H4 (cell line): ENCODE data around the gene CHRNA3. TPM values are rescaled to one million over a fixed set of nuclear protein-coding genes. Genes with fewer than 3 reads are reported as not detected.
"Not testable (repeated sequence)": the region's sequence is repeated elsewhere in the genome, so short reads cannot be mapped to it uniquely, and the experiment has no call there.

Experiments used
- DNase-seq: peaks from one replicate; pipeline ENCODE4 v3.0.0-alpha.2; 2015; ENCODE audit warnings: low spot score
- total RNA-seq: library from RNA; depleted of rRNA; stranded (reverse); fragments of >200 nt; shearing (Covaris generic); gene quantifications from 2 replicates; pipeline ENCODE4 v1.2.3, GENCODE V29; 2014

The CHRNA3 gene
- total RNA-seq, 1 experiment from 2014 or later, result 0.04 TPM

DNA sequence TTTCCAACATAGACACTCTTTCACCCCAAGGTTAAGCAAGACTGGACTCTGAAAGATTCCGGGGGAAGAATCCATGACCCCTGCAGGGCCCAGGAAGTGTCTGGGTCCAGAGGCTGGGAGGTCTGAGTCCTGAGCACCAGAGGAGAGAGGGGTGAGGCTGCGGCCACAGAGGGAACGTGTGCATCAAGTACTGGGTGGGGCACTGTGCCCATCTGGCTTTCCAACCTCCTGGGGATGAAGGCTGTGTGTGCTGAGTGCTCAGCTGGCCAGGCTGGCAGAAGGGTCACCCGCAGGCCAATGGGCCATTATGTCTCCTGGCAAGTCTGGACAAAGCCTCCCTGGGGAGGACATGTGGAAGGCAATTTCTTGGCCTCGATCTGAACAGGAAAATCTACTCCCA is 3.3 kb downstream of the CHRNA3 start:
- DNase-seq, result no peak

DNA sequence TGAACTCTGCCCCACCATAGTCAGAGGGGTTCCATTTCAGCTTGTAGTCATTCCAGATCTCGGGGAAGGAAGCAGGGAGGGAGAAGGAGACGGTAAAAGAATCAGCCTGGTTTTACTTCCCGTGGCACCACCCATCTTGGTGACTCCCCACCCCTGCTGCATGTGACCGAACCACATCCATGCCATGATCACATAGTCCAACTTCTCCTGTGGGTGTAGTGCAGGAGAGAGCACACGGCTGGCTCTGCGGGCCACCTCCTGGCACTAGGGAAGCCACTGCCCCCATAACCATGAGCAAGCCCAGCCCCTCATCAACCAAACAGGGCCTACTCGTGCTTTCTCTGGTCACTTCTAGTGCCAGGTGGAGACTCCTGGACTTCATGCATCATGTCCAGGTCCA is 3.7 kb downstream of the CHRNA3 start:
- no peak for DNase-seq

DNA sequence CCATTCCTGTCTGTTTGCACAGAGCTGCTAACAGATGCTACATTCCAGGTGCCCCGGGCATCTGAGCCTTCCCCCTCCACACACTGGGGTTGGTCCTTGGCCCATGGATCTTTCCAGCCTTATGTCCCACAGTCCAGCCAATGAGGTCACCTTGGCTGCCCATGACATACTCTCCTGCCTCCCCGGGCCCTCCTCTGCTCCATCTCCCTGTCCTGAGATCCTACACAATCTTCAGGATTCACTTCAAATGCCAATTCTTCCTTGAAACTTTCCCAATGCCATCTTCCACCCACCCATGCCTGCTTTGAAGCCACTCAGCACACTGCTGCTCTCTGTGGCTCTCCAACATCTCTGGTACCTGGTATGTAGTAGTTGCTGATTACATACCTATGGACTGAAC is 4.3 kb downstream of the CHRNA3 start:
- DNase-seq, result no peak

DNA sequence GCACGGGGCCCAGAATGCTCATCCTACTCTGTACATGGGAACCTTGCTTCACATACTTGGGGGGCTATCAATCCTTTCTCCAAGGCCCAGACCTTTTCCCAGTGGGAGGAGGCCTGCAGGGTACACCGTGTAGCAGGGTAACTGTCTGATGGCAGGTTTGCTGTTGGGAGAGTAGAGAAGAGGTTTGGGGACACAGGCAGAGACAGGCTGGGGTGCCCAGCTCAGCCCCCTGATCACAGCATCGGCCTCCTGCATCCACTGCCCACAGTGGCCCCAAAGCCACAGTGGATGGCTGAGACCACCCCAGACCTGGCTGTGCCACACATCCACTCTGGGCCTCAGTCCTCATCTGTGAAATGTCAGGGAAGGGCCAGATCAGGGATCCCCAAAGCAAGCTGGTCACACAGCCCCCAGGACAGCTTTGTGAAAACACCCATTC is 5.6 kb downstream of the CHRNA3 start:
- no peak for DNase-seq

DNA sequence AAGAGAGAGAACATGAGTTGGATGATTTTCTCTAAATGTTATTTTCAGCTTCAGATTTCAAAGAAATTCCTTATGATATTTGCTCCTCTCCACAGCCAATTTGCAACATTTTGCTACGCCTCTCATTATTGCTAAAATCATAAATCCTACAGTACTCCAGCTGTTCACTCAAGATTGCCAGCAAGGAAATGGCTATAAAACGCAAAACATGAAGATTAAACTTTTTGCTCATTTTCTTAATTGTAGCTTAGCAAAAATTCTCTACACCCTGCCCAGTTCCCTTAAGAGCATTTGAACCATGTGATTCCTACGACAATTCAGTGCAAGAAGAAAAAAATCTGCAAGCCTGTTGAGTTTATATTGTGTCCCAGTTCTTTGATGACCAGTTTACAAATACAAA is 6.8 kb downstream of the CHRNA3 start:
- no peak for DNase-seq

DNA sequence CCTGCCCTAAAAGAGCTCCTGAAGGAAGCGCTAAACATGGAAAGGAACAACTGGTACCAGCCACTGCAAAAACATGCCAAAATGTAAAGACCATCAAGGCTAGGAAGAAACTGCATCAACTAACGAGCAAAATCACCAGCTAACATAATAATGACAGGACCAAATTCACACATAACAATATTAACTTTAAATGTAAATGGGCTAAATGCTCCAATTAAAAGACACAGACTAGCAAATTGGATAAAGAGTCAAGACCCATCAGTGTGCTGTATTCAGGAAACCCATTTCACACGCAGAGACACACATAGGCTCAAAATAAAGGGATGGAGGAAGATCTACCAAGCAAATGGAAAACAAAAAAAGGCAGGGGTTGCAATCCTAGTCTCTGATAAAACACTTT is 11.2 kb downstream of the CHRNA3 start:
- DNase-seq, result not testable (repeated sequence)

DNA sequence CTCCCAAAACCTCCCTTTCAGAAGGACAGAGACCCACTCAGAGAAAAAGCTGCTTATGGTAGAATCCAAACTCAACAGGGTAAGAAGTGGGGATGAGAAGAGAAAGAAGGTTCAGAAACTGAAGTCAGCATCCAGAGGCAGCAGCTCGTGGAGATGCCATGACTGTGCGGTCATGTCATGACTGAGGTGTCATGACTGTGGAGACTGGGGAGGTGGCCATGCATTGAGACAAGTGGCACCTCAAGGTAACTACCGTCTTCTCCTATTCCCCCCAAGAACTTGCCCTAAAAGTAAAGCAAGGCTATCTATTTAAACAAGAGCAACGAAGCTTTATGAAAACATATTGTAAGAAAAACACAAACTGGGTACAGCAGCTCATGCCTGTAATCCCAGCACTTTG is 15.1 kb downstream of the CHRNA3 start:
- DNase-seq, result no peak

DNA sequence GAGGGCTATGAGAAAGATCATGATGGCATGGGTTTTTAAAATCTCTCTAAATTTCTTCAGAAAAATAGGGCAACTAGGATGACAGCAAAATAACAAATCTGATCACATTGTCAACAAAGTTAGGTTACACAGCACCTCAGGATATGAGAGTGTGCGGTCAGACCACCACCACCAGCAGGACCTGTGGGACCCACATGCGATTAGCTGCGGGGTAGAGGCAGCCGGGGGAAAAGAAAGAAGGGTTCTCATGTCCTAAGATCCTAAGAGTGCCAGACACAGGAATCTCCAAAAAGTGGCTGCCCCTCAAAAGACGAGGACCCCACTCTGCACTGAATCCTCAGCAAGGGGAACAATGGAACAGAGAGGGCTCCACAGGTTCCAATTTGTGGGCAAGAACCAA is 15.6 kb downstream of the CHRNA3 start:
- DNase-seq, result no peak

DNA sequence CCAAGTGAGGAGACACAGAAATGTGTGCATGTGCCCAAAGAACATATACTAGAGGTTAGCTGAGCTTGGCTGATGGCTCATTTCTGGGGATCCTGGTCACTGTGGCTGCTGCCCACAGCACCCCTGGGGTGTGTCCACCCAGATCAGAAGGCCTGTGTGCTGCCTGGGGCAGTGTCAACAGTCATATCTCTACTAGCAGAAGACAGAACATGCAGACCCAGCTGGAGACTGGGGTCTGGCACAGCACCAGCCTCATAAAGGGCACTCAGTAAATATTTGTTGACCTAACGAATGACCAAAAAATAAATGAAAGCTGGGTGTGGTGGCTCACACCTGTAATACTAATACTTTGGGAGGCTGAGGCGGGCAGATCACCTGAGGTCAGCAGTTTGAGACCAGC is 16.4 kb downstream of the CHRNA3 start:
- DNase-seq, result no peak

DNA sequence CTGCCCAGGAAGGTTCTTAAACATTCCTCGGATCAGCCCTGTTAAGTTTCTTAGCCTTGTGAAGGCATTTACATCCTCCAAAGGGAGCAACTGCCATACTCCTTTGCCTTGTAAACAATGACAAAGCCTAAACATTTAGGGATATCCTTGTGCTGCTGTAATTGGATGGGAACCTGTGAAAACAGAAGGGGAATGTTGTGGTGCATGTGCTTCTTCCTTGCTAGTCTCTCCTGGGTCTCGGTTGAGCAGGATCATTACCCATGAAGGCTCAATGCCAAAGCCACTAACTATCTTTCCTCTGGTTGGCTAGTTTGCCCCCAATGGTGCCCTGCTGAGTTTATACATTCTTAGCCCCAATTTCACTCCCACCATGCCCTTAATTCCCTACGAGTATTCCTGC is 17.3 kb downstream of the CHRNA3 start:
- DNase-seq, result no peak

DNA sequence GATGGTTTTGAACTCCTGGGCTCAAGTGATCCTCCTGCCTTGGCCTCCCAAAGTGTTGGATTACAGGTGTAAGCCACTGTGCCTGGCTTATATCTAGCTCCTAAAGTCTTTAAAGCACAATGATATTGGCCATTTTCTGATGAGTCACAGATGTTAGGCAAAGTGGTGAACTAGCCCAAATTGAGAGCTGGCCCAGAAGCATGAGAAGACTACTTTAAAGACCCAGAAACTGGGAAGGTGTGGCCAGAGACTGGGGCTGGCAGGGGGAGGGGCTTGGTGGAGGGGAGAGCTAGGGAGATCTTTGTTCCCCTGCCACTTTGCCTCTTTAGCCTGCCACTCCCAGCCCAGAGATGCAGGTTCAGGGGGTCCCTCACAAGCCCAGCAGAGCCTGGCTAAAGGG is 21.6 kb downstream of the CHRNA3 start:
- no peak for DNase-seq

DNA sequence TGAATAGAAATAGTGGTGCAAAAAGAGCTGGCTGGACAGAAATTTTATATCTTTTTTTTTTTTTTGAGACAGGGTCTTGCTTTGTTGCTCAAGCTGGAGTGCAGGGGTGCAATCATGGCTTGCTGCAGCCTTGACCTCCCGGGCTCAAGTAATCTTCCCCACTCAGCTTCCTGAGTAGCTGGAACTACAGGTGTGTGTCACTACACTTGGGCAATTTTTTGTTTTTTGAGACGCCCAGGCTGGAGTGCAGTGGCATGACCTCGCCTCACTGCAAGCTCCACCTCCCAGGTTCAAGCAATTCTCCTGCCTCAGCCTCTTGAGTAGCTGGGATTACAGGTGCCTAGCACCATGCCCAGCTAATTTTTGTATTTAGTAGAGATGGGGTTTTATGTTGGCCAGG is 22.4 kb downstream of the CHRNA3 start:
- DNase-seq, result no peak

DNA sequence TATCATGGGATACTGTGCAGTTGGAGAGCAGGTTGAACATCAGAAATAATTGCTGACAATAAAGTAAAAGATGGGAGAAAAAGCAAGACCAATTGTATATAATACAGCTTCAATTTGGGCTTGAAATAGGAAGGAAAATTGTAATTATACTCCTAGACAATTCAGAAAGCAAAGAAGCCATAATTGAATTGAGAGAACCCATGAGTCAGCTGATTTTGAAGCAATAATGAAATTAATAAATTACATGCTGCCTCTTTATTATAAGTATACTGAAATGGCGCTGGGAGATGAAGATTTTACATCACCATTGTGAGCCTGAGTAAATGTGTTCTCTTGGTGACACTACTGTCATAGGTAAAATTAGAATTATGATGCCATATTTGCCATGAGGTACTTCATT is 23.2 kb downstream of the CHRNA3 start:
- no peak for DNase-seq

DNA sequence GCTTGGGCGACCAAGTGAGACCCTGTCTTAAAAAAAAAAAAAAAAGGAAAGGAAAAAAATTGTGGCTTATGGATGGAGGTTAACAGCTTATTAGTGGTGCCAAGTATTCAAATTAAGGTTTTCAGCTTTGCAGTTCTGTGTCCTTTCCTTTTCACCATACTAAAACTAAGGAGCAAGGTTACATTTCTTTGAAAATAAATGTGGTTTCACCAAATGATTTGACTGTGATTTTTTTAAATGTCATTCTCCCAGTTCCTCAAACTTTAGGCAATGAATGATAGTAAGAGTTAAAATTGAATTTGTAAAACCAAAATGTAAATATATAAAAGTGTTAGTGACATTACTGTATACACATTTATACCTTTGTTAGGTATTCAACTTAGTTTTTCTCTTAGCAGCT is 45.9 kb downstream of the CHRNA3 start:
- DNase-seq, result no peak

DNA sequence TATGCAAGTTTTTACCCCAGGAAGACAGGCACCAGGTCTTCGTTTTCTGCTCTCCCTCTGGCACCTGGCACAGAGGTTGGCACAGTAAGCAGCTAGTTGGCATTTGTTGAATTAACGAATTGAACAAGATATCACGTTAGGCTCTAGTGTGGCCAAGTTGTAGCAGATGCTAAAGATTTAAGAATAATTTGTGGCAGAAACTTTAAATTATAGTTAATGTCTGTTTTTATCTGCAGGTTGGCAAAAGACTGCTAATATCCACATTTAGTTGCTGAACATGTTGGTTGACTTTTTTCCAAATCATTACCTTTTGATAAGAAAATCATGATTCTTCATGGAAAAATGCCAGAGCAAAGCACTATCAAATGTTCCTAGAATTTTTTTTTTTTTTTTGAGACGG is 47.4 kb downstream of the CHRNA3 start:
- no peak for DNase-seq

DNA sequence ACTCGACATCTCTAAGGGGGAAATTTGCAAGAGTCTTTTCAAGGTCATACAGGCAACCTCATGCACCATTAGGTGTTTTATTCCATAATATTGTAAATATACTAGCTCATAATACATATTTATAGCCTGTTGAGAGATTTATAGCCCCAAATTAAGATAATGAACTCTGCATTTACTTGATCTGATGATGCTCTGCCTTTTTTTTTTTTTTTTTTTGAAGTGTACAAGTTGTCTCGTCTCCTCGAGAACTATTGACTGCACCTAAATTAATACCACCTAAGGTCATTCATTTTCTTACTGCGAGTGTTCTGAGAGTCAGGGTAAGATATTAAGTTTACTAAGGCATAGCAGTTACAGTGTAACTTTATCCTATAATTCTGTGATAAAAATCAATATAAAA is 49.4 kb downstream of the CHRNA3 start:
- DNase-seq, result no peak

DNA sequence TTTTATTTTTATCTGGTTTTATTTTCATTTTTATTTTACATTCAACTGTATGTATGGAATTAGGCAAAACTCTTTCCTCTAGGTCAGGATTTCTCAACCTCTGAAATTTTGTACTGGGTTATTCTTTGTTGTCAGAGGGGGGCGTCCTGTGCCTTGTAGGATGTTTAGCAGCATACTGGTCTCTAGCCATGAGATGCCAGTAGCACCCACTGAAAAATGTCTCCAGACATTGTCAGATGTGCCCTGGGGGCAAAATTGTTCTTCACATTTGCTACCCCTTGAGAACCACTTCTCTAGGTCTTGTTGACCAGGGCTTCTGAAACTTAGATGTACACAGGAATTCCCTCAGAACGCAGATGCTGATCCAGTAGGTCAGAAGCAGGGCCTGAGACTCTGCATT is 50.1 kb downstream of the CHRNA3 start:
- no peak for DNase-seq

DNA sequence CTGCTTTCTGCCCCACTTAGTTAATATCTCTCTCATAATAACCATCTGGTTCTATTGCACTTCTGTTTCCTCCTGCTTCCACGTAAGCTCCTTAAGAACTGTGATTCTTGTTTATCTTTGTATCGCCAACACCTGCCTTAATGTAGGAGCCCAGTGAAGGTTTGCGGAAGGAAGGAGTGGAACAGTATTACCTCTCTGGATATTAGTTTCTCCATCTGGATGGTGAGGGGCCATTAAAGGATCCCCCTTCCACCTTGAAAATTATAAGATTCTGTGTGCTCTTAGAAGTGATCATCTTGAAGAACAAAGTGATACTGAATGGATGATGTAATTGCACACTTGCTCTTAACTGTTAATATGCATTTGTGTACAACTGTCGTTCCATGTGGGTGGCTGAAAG is 53.3 kb downstream of the CHRNA3 start:
- DNase-seq, result no peak

DNA sequence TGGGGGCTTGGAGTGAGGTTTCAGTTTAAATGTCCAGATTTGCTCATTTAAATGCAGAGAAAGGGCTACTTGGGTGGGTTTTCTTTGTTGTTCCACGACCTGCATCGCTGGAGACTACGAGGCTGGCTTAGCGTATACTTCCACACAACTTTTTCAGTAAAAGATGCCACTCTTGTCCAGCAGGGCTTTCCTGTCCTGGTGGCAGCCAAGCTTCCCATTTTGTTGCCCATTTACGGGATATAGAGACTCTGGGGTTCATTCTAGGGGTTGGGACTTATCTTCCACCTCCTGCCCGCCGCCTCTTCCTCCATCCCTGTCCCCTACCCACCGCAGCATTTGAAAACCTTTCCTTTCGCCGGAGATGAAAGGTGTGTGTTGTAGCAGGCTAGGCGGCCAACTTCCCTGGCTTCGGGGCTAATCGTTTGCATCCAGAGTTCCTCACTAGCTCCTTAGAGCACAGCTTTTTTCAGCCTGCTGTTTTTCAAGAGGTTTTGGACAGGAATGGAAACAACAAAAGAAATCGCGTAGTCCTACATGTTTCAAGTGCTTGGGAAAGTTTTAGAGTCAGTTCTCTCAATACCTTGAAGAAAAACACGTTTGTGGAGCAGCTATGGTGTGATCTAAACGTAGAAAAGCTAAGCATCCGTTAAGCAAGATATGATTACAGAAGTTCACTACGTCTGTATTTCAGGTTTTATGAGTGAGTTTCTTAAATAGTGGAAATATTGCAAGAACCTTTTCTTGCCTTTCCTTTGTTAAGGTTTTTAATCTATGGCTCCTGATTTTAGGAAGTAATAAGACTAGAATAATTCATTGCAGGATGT is 54.6 kb downstream of the CHRNA3 start:
- DNase-seq, result peak; percentile 29

DNA sequence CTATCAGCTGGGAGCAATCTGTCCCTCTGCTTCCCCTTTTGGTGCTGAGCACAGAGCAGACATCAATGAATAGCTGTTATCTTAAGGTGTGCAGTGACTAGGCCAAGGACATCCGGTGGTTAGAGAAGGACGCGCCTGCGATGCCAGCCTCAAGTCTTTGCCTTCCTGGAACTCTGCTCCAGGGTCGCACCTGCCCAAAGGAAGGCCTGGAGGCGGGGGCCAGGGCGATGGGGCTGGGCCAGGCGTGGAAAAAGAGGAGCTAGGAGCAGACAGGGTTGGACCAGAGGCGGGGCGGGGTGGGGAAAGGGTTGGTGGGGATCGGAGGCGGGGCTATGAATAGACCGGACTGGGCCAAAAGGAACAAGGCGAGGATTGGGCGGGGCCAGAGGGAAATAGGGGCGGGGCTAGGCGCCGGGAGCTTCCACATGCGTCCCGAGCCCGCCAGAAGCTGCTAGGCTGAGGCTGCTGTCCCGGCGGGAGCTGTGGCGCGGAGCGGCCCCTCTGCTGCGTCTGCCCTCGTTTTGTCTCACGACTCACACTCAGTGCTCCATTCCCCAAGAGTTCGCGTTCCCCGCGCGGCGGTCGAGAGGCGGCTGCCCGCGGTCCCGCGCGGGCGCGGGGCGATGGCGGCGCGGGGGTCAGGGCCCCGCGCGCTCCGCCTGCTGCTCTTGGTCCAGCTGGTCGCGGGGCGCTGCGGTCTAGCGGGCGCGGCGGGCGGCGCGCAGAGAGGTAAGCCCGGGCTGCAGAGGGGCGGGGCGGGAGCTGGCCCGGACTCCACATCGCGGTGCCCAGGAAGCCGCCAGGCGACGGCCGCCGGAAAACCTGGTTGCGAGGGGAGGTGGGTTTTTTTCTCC is 55.5 kb downstream of the CHRNA3 start, which contains the start of gene CHRNA5:
CHRNA5 (plus strand) TSS at position 424 of the 854 bp plus-strand sequence; CDS start at position 624, 200 bp downstream.
- peak; percentile 83 for DNase-seq

DNA sequence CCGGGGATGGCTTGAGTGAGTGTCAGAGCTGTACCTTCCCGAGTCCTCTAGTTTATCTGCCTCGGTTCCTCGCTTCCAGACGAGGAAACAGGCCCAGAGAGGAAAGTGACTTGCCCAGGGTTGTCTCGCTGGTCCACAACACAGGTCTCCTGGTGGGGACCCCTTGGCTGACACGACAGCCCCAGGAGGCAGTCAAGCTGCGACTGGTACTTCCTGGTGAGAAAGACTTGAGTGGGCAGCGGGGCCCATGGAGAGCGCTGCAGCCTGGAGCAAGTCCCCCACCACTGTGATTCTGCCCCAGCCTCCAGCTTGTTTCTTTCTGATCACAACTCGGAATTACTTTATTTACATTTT is 56.1 kb downstream of the CHRNA3 start:
- DNase-seq, result no peak

DNA sequence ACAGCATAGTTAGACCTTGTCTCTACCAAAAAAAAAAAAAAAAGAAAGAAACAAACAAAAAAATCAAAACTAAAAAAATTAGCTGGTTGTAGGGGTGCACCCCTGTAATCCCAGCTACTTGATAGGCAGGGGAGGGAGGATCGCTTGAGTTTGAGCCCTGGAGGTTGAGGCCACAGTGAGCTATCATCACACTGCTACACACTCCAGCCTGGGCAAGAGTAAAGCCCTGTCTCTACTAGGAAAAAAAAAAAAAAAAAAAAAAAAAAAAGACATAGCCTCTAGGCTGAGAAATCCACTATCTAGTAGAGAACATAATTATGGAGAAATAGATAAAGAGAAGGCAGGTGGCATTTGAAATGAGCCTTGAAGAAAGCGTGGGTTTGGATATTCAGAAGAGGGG is 57.7 kb downstream of the CHRNA3 start:
- DNase-seq, result no peak

DNA sequence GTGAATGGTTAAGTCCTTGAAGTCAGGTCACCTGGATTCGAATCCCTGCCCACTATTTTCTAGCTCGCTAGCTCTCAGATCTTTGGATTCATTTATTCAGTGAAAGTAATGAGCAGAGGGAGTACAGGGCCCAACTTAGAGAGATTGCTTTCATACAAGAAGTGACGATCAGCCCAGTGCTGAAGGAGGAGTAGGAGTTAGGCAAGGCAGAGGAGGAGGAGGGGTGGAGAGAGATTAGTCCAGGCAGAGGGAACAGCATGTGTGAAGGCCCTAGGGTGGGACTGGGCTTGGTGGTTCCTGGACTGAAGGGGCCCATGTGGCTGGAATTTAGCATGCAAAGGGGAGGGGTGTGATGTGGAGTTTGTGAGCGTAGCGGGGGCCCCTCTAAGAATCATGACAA is 59.3 kb downstream of the CHRNA3 start:
- no peak for DNase-seq
